LNCaP clone FGC (cell line): Measurements from ENCODE around the gene YPEL3.
A peak's percentile ranks its signal among the peaks of the same experiment; 100 is the strongest.

Experiments
- DNase-seq: peaks from one replicate; pipeline ENCODE4 v3.0.0-alpha.2; 2011; ENCODE audit warnings: low read depth
- H3K4me3 ChIP-seq: 2 replicates; pipeline ENCODE4 v1.5.1; 2011; ENCODE audit warnings: mild to moderate bottlenecking, low read depth, low read length, control low read depth
- CTCF ChIP-seq: IDR thresholded peaks from 2 replicates; pipeline ENCODE4 v1.5.1; 2012; ENCODE audit warnings: mild to moderate bottlenecking; ENCODE audit not compliant: control insufficient read depth, insufficient read depth; ENCODE audit errors: extremely low read depth

Gene YPEL3

GRCh38 chr16:30068333-30068732 is 27.7 kb downstream of the YPEL3 start:
- no peak for DNase-seq
- peak overlapping the region; percentile 98; the same call in 1 of the 2 replicates for H3K4me3 ChIP-seq
- no peak for TF ChIP-seq CTCF

- H3K4me3 ChIP-seq: peak overlapping the region; percentile 98
- no peak for DNase-seq
- no peak for TF ChIP-seq CTCF
Measured at GRCh38 chr16:30067584-30067916, 28.5 kb downstream of the YPEL3 start.

- DNase-seq: no peak
- TF ChIP-seq CTCF: no peak
- H3K4me3 ChIP-seq: peak overlapping the region; percentile 98
Measured at GRCh38 chr16:30066761-30067583, 29.0 kb downstream of the YPEL3 start.

- no peak for DNase-seq
- peak overlapping the region; percentile 98 for H3K4me3 ChIP-seq
- no peak for TF ChIP-seq CTCF
Measured at GRCh38 chr16:30065943-30066760, 29.9 kb downstream of the YPEL3 start.

- peak; percentile 91 for DNase-seq
Measured at GRCh38 chr16:30065102-30065942, 30.7 kb downstream of the YPEL3 start, which contains the start of gene ALDOA. ALDOA (plus strand) TSS chr16:30065760; CDS start chr16:30066898, 1,138 bp downstream.

More at GRCh38 chr16:30065102-30065942, 30.7 kb downstream of the YPEL3 start, which contains the start of gene ALDOA:
- TF ChIP-seq CTCF: 0 out of 2 replicates have a peak, but pooled peaks have one; percentile 6
- peak within 1 kb of the TSS; percentile 98 for H3K4me3 ChIP-seq
